ENCODE measurements around the gene VSIR.

VSIR gene

DNA sequence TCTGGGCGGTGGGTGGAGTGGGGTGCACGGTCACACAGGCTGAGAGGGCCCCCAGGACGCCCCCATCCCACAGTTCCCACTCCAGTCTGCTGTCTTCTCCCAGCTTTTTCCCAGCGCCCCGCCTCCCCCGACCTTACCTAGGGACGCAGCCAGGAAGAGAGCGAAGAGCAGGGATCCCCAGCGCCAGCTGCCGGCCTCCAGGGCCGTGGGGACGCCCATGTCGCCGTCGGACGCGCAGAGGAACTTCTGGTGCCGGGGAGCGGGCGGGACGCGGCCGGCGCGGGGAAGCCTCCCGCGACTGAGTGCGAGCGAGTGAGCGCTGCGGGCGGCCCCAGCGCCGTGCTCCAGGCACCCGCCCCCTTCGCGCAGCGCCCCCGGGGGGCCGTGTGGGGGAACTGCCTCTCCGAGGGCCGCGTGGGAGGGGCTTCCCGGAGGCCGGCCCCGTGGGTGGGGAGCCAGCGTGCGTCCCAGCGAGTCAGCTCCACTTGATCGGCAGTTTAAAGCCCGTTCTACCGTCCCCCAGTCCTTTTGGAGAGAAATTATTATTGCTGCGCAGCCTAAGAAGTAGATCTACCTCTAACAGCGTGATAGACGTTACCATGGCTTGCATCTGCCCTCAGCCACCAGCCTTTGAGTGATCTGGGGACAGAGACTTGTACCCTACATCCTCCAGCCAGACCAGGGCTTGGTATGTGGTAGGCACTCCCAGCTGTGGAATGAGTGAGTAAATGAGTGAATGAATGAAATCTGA lies at the start of gene VSIR:
Gene VSIR, minus strand, starts transcription at position 300 of the 751 bp plus-strand sequence. Its CDS starts 81 bp downstream, at position 219.
- Histone ChIP-seq H3K9ac (ENCODE audit: low read depth, low read length, poor library complexity, severe bottlenecking) (peak within 1 kb of the TSS; percentile 75), H3K4me3 (ENCODE audit: low read length, poor library complexity, severe bottlenecking) (peak within 1 kb of the TSS; percentile 71), H3K4me2 (ENCODE audit: low read depth, low read length, poor library complexity, severe bottlenecking) (peak within 1 kb of the TSS; percentile 73), H4K20me1 (ENCODE audit: insufficient read depth, low read length, poor library complexity, severe bottlenecking) (no peaks in the 10 kb centered on the region), H2AFZ (ENCODE audit: low read length) (0 out of 2 replicates have a peak within 1 kb of the TSS, but pooled peaks have one; percentile 50), H3K9me3 (ENCODE audit: insufficient read depth, low read depth, low read length) (no peaks in the 10 kb centered on the region), H3F3A (ENCODE audit: low read depth) (peaks cover 18% of the 10 kb centered on the region), H3K9me2 (replicated peaks; ENCODE audit: low read depth, low read length) (no peaks in the 10 kb centered on the region), H3K27me3 (ENCODE audit: insufficient read depth, low read length, poor library complexity, severe bottlenecking) (no peaks in the 10 kb centered on the region), H3K4me1 (ENCODE audit: insufficient read depth, low read length, poor library complexity, severe bottlenecking) (peaks cover 84% of the 10 kb centered on the region), H3K36me3 (ENCODE audit: insufficient read depth, low read length) (no peaks in the 10 kb centered on the region), H3K79me2 (ENCODE audit: insufficient read depth, low read length) (no peaks in the 10 kb centered on the region; the same call in 1 of the 2 replicates)
- TF ChIP-seq, protein P1, sequence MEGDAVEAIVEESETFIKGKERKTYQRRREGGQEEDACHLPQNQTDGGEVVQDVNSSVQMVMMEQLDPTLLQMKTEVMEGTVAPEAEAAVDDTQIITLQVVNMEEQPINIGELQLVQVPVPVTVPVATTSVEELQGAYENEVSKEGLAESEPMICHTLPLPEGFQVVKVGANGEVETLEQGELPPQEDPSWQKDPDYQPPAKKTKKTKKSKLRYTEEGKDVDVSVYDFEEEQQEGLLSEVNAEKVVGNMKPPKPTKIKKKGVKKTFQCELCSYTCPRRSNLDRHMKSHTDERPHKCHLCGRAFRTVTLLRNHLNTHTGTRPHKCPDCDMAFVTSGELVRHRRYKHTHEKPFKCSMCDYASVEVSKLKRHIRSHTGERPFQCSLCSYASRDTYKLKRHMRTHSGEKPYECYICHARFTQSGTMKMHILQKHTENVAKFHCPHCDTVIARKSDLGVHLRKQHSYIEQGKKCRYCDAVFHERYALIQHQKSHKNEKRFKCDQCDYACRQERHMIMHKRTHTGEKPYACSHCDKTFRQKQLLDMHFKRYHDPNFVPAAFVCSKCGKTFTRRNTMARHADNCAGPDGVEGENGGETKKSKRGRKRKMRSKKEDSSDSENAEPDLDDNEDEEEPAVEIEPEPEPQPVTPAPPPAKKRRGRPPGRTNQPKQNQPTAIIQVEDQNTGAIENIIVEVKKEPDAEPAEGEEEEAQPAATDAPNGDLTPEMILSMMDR (conservative IDR thresholded peaks at IDR 0.05; ENCODE audit: low read length) = peak; percentile 56
- no peak for TF ChIP-seq EZH2phosphoT487 (IDR thresholded peaks at IDR 0.05; ENCODE audit: borderline replicate concordance)

GRCh38 chr10:71821909-71822763 lies 48.8 kb upstream of the VSIR start:
- no peaks in the 10 kb centered on the region for H3F3A ChIP-seq (ENCODE audit: low read depth)
- peaks cover 88% of the 10 kb centered on the region for H3K36me3 ChIP-seq (ENCODE audit: insufficient read depth, low read length)
- H3K9me2 ChIP-seq (replicated peaks; ENCODE audit: low read depth, low read length) = no peaks in the 10 kb centered on the region
- no peaks in the 10 kb centered on the region for H3K27me3 ChIP-seq (ENCODE audit: insufficient read depth, low read length, poor library complexity, severe bottlenecking)
- H3K4me2 ChIP-seq (ENCODE audit: low read depth, low read length, poor library complexity, severe bottlenecking) = no peak overlapping the region
- peaks cover 8% of the 10 kb centered on the region for H3K4me1 ChIP-seq (ENCODE audit: insufficient read depth, low read length, poor library complexity, severe bottlenecking)
- H3K4me3 ChIP-seq (ENCODE audit: low read length, poor library complexity, severe bottlenecking) = no peak overlapping the region
- TF ChIP-seq, protein P1 (conservative IDR thresholded peaks at IDR 0.05; ENCODE audit: low read length) = no peak
- TF ChIP-seq EZH2phosphoT487 (IDR thresholded peaks at IDR 0.05; ENCODE audit: borderline replicate concordance) = no peak
- no peak overlapping the region for H3K9ac ChIP-seq (ENCODE audit: low read depth, low read length, poor library complexity, severe bottlenecking)
- H3K79me2 ChIP-seq (ENCODE audit: insufficient read depth, low read length) = no peaks in the 10 kb centered on the region
- H3K9me3 ChIP-seq (ENCODE audit: insufficient read depth, low read depth, low read length) = no peaks in the 10 kb centered on the region
- H4K20me1 ChIP-seq (ENCODE audit: insufficient read depth, low read length, poor library complexity, severe bottlenecking) = no peaks in the 10 kb centered on the region
- H2AFZ ChIP-seq (ENCODE audit: low read length) = no peak overlapping the region

- no peaks in the 10 kb centered on the region for H4K20me1 ChIP-seq (ENCODE audit: insufficient read depth, low read length, poor library complexity, severe bottlenecking)
These were observed 47.6 kb upstream of the VSIR start for GRCh38 chr10:71820966-71821365.

More at GRCh38 chr10:71820966-71821365, 47.6 kb upstream of the VSIR start:
- H3K4me1 ChIP-seq (ENCODE audit: insufficient read depth, low read length, poor library complexity, severe bottlenecking) = peaks cover 8% of the 10 kb centered on the region
- no peaks in the 10 kb centered on the region for H3K9me3 ChIP-seq (ENCODE audit: insufficient read depth, low read depth, low read length)
- no peaks in the 10 kb centered on the region for H3K27me3 ChIP-seq (ENCODE audit: insufficient read depth, low read length, poor library complexity, severe bottlenecking)
- H3K9ac ChIP-seq (ENCODE audit: low read depth, low read length, poor library complexity, severe bottlenecking) = no peak overlapping the region
- no peaks in the 10 kb centered on the region for H3K79me2 ChIP-seq (ENCODE audit: insufficient read depth, low read length)
- H3F3A ChIP-seq (ENCODE audit: low read depth) = no peaks in the 10 kb centered on the region
- no peak overlapping the region for H3K4me3 ChIP-seq (ENCODE audit: low read length, poor library complexity, severe bottlenecking)
- no peak overlapping the region for H3K4me2 ChIP-seq (ENCODE audit: low read depth, low read length, poor library complexity, severe bottlenecking)
- H2AFZ ChIP-seq (ENCODE audit: low read length) = no peak overlapping the region
- TF ChIP-seq, protein P1 (conservative IDR thresholded peaks at IDR 0.05; ENCODE audit: low read length) = no peak
- TF ChIP-seq EZH2phosphoT487 (IDR thresholded peaks at IDR 0.05; ENCODE audit: borderline replicate concordance) = no peak
- H3K9me2 ChIP-seq (replicated peaks; ENCODE audit: low read depth, low read length) = no peaks in the 10 kb centered on the region
- H3K36me3 ChIP-seq (ENCODE audit: insufficient read depth, low read length) = peaks cover 88% of the 10 kb centered on the region
